Stimulated activated CD4-positive, alpha-beta T cell treated with anti-CD3 and anti-CD28 coated beads, Interleukin-1b, Interleukin-23, amount 100 ng/mL, for 48 hours (primary cell): ENCODE results near the gene NAALADL2.
"Not testable (repeated sequence)": the region's sequence is repeated elsewhere in the genome, so short reads cannot be mapped to it uniquely, and the experiment has no call there.

Experiments used
- DNase-seq: peaks from one replicate; pipeline ENCODE4 v3.0.0-alpha.2; 2020

The NAALADL2 gene

DNA sequence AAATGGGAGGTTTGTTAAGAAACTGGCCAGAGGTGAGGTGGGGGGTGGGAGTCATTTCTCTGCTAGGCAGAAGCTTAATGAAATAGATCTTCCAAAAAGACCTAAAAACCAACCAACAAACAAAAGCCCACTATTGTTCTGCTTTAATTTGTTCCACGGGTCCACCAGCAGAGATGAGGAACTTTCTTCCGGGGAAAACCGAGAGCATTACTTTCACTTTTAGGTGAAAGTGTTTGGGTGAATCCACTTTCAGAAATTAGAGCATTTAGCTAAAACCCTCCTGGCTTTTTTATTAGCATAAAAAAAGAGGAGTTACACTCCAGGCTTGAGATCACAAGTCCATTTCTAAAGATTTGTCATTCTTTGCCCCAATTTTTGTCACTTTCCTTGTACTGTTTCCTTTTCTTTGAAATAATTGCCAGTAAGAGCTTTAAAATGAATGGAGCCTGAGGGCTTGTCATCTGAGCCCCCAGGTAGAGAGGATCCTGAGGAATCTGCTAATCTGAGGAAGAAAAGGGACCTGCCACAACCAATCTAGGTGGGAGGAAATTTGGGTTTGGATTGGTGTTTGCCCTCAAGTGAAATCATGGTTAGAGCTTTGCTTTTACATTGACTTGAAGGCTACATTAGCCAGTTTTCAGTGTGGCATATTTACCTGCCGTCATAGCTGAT is 667.6 kb downstream of the NAALADL2 start:
- DNase-seq = no peak

DNA sequence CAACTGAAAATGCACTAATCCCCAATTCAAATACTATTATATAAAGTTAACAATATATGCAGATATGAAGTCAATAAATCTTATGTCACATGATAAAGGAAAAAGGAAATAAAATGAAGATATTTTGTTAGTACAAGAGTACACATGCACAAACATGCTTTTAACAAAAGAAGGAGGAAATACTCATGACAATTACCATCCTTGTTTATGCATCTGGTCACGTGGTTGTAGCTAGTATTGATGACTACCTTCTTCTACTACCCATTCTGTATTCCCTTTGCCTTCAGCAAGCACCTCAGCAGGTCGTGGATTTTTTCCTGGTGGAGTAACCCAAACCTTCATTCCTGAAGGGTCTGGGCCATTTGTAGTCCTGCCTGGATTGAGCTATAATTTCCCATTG is 669.6 kb downstream of the NAALADL2 start:
- not testable (repeated sequence) for DNase-seq

DNA sequence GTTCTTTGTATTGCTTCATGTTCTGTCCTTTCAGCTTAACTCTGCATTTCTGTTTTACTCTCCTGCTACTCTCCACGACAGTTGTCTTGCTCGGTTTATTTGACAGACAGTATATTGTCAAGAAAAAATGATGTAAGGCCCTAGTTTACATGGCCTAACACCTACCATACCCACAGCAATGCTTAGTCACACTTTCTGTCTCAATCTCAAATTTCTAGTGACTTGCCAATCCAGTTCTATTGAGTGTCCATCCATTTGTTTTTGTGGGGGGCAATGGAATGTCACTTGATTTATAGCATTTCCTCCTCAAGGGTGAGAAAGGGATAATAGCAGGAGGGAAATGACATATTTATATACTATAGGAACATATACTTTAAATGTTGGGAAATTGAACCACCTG is 676.2 kb downstream of the NAALADL2 start:
- no peak for DNase-seq

DNA sequence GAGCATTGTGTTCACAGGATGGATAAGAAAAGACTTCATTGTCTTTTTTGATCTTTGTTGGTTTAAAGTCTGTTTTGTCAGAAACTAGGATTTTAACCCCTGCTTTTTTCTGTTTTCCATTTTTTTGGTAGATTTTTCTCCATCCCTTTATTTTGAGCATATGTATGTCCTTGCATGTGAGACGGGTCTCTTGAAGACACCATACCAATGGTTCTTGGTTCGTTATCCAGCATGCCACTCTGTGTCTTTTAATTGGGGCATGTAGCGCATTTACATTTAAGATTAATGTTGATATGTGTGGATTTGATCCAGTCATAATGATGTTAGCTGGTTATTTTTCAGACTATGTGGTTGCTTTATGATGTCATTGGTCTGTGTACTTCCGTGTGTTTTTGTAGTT is 687.0 kb downstream of the NAALADL2 start:
- DNase-seq = no peak

DNA sequence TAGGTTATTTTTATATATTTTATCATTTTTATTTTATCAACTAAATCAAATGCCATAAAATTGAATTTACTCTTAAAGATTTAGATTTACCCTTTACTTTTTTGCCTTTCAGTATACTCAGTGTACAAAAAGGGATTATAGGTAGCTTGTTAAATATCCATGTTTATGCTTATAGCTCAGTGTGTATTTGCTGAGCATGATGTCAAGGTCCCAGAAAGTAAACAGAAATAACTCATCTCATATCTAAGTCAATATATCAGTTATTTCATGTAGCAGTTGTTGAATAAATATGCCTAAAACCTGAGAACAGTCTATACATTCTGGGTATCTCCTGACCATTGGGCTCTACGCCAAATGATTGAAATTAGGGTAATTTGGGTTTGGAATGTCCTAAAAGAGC is 693.8 kb downstream of the NAALADL2 start:
- no peak for DNase-seq

DNA sequence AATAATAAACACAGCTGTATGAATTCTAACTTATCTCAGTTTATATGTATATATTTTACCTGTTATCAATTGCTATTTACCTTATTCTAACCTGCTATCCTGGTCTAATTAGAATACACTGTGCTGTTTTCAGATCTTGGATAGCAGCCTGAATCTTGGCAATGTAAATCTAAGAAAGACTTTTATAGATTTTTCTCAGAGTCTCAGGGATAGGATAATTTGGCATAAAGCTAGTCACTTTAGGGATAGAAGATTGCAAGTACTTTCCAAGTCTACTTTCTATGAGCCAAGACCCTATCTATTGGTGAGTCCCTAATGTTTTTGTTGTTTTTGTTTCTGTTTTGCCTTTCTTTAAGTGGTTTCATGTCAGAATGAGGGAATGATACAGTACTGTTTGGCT is 695.7 kb downstream of the NAALADL2 start:
- DNase-seq = no peak

DNA sequence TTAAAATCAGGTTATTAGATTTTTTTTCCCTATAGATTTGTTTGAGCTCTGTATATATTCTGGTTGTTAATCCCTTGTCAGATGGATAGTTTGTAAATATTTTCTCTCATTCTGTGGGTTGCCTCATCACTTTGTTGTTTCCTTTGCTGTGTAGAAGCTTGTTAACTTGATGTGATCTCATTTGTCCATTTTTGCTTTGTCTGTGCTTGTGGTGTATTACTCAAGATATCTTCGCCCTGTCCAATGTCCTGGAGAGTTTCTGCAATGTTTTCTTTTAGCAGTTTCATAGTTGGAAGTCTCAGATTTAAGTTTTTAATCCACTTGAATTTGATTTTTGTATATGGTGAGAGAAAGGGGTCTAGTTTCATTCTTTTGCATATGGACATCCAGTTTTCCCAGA is 699.1 kb downstream of the NAALADL2 start:
- DNase-seq = no peak

DNA sequence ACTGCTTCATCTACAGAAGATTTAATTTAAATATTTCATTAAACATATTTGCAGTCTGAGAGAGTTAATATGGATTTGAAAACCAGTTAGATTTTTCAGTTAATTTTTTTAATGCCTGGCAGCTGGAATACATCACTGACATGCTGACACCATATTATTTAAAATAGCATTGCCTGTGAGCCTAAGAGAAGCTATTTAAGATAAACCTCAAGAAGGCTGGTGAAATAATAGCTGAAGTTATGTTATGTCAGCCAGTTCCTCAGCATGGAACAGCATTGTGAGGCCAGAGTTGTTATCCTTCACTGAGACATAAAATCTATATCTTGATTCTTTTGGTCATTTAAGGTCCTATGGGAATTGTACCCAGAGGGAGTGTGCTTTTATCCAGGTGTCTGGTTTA is 705.2 kb downstream of the NAALADL2 start:
- DNase-seq = no peak

DNA sequence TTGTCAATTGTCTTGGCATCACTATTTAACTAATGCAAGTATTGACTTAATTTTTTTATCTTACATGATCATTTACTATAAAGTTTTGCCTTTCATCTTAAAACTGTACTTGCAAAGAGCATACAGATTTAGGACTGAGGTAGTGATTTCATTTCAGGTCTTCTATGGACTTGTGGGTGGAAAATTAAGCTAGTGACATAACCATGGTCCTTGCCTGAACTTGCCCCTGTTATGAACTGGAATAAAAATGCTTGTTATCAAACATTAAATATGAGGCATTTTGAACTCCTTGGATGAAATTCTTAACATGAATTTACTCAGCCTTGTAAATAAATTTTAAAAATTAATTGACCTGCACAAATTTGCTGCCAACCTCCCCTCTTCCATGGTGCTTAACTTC is 712.0 kb downstream of the NAALADL2 start:
- no peak for DNase-seq

DNA sequence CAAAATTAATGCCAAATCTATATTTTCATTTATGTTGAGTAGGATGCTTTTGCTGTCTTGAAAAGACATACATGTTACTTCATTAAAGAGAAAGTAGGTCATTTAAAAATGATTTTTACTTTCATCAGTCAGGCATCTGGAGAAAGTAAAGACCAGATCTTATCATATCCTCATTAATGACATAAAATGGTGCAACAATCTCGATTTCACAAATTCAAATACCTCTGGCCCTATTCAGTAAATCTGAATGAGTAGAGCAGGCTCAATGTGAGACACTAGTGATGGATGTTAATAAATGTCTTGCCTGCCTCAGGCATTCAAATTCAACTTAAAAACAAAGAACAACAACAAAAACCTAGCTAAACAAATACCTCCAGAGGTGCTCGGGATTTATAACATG is 714.1 kb downstream of the NAALADL2 start:
- DNase-seq = no peak

DNA sequence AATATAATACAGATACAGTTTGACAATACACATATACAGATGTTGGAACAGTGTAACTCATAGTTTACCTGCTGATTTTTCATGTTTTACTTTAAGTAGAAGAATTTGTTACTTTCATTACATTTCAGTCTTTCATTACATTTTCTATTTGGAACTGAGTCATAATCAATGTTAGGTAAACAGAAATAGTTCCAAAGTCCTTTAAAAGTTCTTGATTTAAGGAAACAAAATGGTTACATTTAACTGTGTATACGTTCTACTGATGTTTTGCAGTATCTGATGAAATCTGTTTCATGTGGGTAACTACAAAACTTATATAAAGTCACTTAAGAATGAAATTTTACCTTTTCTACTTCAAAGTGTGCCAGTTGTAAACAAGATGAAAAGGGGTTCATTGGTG is 721.2 kb downstream of the NAALADL2 start:
- DNase-seq = no peak

DNA sequence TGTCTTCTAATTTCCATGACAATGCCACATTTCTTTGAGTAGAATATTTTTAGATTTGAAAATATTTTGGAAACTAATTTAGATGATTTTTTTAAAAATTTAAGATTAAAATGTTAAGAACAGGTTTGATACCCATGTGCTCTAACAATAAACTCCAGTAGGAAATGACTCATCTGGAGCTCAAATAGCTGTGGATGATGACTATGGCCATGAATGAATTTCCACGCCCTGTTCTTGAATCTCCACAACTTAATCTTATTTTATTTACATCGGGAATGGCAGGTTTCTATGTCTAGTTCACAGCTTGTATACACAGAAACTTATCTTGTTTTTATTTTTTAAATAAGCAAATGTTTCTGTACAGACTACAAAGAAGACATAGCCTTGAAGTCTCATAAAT is 726.8 kb downstream of the NAALADL2 start:
- DNase-seq = no peak

DNA sequence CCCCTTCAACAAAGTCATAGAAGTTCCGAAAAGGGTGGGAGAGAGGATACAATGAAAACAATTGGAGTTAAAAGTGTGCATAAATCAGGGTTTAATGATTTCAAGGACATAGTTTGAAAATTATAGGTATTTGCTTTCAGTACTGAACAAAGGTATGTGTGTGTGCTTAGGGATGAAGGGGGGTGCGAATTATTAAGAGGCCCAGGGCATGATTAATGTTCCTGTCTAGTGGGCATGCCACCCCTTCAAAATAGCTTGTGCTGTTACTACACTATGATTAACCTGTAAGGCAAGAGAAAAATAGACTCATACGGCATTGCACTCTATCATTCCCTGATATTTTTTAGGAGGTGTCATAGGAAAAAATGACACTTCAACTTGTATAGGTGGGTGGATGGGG is 731.6 kb downstream of the NAALADL2 start:
- no peak for DNase-seq

DNA sequence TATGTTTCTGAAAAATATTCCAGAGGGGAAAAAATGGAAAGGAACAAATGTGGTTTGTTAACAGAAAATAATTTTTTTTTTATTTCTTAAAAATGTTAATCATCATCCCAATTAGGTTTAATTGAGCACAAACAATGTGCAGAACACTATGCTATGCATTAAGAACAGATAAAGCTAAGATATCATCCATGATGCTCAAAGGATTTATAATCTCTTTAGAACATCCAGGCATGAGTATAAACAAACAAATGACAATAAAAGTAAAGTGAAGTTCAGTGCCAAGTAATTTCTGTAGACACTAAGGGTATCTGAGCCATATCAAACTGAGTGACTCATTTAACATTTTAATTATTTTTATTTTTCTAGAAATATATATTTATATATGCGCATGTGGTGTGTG is 732.2 kb downstream of the NAALADL2 start:
- DNase-seq = no peak

DNA sequence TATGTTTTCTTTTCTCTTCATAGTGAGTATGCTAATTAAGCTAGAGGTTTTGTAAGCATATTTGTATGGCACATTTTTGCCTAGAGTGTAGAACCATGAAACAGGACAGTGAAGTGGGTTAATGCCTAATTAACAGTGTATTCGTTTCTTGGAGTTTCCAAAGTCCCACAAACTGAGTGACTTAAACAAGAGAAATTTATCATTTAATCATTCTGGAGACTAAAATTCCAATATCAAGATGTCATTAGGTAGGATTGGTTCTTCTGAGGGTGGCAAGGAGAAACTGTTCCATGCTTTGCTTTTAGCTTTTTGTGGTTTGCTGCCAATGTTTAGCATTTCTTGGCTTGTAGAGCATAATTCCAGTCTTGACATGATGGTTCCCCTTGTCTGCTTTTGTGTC is 734.2 kb downstream of the NAALADL2 start:
- no peak for DNase-seq

DNA sequence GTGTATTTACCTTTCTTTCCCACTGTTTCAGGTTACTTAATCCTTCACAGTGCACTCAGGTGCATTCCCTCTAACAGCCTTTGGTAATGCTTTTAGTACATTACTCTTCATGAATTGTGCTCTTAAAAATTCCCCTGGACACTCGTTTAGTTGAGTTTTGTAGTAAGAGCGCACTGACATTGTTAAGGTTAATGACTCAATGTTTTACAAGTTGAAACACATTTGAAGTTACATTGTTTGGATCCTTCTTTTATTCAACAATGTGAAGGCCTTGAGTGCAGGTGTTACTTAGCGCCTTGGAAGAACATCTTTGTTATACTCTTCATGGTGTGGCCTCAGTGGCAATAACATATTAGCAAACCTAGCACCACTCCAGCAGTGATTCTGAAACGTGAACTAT is 739.6 kb downstream of the NAALADL2 start:
- no peak for DNase-seq

DNA sequence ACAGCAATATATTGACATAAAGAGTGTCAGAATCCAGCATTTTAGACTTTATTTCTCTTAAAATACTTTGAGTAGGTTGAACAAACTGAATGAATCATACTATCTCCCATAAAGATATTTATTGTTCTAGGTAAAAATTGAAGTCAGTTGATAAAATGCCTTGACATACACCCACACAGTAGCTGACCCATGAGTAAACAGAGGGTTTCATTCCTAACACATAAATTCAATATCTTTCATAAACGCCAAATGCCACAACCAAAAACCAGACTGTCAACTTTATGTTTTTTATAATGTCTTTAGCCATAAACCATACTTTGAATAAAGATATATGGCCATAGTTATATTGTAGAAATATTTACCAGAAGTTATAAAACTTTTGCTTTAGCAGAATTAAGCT is 742.4 kb downstream of the NAALADL2 start:
- no peak for DNase-seq

DNA sequence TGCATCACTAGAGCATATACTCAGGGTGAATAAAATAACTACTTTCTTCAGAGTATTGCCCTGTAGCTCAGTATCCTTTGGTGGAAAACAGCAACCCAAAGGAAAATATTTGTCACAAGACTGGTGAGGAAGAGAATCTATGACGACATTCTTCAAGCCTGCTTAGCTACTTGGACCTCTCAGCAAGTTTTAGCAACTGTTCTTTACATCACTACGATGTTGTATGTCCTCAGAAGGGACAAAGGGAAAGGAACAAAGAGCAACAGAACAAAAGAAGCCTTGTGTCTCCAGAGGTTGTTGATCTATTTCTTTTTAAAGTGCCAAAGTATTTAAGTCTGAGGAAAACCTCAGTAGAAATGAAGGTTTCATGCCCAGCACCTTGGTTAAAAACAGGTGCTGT is 746.7 kb downstream of the NAALADL2 start:
- no peak for DNase-seq

DNA sequence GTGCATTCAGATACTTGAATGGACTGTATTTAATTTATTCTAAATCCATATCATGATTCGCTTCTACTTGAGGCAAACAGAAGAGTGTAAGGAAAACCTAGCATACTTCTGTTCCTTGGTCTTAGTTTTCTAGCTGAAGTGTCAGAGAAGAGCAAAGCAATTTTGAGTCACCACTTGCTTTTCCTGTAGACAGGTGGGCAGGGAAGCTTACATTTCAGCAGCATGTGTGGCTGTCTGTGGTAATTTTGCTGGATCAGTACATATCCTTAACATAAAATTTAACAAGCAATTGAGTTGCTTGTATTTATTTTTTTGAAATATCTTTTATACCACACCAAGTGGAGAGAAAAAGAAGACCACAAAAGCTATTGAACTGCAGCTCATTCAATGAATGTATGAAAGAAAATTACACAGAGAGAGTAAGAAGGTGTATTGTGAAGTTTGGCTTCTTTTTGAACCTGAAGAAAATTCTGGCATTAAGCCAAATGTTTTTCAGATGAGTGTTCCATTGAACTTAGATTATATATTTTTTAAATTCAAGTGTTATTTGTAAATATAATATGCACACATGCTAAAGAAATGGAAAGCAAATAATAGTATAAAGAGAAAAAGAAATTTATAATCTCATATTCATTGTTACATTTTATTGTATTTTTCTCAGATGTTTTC is 747.6 kb downstream of the NAALADL2 start:
- no peak for DNase-seq

DNA sequence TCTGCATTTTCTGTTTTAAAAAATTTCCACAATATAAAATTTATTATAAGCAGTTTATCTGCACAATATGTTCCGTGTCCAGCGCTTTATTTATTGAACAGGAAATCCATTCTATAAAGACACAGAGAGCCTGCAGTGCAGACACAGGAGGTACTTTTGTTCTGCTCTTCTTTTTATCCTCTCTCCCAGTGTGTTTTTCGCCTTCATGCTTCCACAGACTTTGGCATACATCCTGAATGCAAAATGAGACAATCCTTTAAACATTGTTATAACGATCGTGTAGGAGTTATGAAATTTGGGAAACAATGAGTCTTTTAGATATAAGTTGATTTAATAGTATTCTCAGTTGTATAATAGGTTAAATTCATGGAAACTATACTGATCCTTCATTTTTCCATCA is 749.2 kb downstream of the NAALADL2 start:
- no peak for DNase-seq

DNA sequence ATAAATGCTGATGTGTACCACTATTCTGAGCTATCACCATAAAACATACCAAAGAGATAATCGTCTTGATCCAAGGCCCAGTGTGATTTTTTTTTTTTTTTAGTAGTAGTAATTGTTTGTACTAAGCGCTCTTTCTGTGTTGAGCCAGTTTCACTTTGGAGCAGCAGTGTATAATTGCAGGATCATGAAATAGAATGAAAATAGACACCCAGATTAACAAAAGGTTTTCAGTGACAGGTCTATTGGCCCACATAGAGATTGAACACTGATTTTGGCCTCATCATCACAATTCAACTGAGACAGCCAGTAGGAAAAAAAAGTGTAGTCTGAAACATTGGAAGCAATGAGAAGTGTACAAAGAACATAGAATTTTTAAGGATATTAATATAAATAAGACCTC is 749.8 kb downstream of the NAALADL2 start:
- DNase-seq = no peak

DNA sequence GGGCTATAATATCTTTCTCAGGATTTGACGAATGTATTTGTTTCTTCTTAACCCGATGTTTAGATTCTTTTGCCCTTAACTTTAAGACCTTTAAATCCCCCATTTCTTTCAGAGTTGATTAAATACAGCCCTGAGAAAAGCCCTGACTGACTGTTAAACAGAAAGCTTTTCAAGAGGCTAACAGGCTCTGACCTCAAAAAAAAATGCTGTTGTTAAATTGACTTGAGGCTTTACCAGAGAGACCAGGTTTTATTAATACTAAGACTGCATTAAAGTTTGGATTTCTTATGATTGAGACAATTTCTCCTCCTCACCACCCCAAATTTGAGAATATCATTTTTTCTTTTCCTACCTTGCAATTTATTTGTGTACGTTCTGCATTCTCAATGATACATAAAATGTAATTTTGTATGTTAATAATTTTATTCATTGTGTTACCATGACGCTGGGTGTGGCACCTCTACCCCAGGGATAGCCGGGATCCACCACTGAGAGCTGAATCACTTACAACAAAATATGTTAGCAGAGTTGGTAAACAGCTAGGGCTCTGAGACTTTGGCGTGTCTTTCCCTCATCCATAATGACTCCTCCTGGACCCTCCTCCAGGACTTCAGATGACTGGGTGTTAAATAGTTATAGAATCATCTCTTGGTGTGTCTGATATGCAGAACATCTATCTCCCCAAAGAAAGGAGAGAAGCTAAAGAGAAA is 753.5 kb downstream of the NAALADL2 start:
- DNase-seq = no peak

DNA sequence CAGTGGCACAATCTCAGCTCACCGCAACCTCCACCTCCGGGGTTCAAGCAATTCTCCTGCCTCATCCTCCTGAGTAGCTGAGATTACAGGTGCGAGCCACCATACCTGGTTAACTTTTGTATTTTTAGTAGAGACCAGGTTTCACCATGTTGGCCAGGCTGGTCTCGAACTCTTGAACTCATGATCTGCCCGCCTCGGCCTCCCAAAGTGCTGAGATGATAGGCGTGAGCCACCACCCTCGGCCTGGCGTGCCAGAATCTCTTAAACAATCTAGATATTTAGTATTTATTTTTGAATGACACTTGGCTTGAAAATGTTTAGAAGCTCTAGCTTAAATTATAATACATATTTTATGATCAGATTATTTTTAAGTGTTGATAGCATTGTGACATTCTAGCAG is 755.0 kb downstream of the NAALADL2 start:
- not testable (repeated sequence) for DNase-seq

DNA sequence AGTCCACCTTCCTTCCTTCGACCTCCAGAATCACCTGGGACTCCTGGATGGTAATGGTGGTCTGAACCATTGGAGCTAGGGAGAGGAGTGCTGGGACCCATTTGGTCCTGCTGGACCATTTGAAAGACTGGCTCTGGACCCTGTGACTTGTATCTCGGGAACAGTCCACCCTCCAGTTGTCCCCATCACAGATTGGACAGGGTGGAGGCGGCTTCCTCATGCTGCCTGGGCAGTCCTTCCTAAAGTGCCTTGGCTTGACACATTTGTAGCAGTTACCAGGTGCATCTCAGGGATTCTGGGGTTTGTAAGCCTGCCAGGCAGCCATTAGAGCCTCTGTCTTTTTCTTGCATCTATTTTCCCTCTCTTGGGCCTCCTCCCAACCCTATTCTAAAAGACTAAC is 758.1 kb downstream of the NAALADL2 start:
- DNase-seq = no peak

DNA sequence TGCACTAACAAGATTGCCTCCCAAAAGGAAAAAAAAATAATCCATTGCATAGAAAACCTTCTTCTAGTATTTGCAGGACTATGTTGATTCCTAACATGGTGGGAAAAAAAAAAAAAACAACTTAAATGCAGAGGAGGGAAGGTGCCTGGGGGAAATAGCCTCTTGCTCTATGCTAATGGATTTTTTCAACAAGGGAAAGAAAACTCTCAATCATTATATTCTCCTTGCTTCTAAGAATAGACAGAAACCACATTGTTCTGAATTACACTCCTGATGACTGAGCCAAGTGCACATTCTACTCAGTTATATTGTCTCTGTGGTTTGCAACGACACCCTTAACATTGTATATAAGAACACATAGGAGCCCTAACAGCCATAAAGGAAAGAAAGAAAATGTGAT is 760.2 kb downstream of the NAALADL2 start:
- DNase-seq = no peak
